HG03066 (cell line): ENCODE results near the gene KDM3A.

Experiments
- ATAC-seq: cut with Tn5 transposase; IDR thresholded peaks from one replicate; pipeline ENCODE4 v1.9.1; 2021; ENCODE audit warnings: low read depth; ENCODE audit not compliant: unreplicated experiment

Gene KDM3A

DNA sequence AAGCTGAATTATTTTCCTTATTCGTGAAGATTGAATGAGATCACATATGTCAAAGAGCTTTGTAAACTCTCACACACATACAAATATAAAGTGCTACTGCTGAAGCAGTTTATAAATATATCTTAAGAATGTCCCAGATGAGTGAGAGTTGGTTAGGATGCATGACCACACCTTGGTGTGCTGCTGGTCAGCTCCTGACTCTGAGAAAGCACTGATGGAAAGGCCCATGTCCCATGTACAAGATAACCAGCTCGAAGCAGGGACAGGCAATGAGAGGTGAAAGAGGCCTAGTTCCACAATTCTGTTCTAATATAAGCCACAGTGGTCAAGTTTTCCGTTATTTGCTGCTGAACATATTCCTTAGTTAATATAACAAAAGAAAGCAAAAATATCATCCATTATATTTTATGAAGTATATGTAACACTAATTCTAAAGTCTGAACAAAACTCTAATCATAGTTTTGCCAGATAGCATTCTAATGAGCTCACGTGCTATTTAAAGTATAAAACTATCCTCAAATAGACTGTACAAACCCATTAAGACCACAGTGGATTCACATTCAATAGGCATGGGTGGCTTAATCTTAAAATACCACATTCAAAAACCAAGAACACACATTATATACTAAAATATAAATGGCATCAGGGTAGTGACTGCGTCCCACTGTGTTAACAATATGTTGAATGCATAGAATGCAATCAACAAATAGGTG, 72.9 kb downstream of the KDM3A start:
- ATAC-seq: no peak

DNA sequence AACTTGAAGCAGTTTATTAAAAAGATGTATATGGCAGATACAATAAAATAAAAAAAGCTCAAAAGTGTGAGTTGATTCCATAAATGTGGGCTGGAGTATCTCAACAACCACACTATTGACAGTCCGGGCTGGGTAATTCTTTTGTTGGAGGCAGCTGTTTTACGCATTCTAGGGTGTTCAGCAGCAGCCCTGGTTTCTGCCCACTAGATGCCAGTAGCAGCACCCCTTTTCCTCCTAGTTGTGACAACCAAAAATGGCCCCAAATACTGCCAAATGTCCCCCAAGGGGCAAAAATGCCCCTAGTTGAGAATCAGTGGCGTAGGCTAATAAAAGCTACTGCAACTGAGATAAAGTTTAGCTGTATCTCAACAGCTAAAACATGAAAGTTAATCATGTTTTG, 77.3 kb downstream of the KDM3A start:
- no peak for ATAC-seq

DNA sequence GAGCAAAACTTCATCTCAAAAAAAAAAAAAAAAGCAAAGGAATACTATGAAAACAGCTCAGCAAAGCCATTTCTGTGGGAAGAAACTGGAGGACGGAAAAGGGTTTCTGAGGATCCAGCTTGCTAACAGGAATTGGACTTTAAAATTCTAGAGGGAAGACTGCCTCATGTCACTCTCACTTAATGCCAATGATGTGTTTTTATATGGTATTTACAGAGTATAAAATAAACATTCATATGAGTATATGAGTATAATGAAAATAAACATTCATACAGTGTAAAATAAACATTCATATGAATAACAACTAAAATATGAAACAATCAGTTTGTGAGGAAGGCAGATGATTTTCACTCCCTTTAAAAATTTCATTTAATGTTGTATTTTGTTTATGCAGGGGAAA, 78.2 kb downstream of the KDM3A start:
- ATAC-seq: no peak

DNA sequence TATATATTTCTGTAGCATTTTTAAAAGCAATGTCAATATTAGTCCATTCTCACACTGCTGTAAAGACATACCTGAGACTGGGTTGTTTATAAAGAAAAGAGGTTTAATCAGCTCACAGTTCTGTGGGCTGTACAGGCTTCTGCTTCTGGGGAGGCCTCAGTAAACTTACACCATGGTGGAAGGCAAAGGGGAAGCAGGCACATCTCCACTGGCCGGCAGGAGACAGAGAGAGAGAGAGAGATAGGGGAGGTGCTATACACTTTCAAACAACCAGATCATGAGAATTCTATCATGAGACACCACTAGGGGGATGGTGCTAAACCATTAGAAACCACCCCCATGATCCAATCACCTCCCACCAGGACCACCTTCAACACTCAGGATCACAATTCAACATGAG, 79.0 kb downstream of the KDM3A start:
- ATAC-seq: no peak

DNA sequence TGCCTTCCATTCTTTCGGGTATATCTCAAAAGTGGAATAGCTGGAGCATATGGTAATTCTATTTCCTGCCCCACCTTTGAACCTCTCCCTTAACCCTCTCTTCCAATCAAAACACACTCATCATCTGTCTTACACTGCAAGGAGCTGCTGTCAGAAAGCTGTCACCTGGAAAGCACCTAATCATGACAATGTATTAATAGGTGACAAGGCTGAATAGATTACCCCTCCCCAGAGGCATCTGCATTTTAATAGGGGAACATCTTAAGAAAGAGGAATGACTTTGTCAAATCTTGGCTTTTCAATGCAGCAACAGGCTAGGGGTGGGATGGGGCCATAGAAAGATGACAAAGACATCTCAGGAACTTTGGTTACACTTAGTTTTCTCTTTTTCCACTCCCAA, 80.8 kb downstream of the KDM3A start:
- no peak for ATAC-seq

DNA sequence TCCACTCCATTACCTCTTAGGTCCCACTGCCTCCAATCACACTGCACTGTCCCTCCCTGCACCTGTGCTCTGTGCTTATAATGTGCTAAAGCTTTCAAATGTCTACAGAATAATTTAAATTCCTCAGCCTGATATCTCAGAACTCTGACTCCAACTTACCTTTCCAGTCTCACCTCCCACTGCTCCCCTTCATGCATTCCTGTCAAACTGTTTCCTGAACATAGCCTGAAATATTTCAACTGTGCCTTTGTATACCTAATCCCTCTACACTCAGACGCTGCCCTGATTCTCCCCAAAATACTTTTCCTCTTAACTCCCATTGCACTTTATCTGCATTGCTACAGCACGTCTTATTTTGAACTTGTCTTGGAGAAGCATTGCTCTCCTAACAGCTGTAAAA, 81.5 kb downstream of the KDM3A start:
- ATAC-seq: no peak

DNA sequence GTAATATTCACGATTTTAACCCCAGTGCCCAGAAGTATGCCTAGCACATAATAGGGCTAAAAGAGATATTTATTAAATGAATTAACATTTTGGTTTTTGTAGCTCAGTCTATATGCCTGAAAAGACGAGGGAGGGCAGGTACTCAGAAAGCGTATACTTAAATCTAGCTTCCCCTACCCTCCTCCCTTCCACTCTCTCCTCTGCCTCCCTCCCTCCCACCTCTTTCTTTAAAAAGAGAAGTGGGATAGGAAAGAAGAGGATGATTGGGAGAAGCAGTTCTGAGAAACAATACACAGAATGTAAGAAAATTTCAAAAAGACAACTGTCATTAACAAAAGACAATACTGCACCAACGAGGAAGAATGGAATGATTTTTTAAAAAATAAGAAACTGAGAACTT, 82.3 kb downstream of the KDM3A start:
- ATAC-seq: no peak

DNA sequence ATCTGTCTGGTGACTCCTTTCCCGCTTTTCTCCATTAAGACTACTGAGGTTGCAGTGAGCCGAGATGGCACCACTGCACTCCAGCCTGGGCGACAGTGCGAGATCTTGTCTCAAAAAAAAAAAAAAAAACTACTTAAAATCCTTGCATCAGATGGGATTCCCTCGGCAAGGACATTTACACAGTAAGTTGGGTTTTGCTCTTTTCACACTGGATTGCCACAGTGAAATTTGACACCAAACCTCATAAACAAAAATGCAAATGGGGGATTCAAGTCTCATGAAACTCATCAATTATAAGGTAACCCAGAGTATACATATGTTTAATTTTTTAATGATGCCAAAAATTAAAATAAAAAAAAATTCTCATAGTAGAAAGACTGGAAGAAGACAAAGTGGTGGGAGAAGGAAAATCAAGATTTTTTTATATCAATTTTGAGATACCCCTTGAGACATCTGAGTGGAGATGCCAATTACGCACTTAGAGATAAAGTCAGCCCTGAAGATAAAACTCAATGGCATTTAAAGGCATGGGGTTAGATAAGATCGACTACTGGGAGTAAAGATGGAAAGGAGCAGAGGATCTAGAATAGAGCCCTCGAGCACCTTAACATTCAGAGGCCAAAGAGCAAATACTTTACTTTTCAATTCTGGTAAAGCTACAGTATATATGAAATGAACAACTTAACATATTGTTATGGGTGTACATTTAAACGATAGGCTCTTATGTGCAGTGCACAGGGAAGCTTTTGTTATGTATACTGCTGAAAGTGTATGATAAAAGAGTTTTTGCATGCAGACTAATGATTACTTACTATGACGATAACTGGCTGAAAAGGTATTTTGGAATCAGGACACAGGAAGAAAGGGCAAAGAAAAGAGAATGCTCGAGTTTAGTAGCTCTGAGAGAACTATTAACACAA, 84.5 kb downstream of the KDM3A start:
- no peak for ATAC-seq

DNA sequence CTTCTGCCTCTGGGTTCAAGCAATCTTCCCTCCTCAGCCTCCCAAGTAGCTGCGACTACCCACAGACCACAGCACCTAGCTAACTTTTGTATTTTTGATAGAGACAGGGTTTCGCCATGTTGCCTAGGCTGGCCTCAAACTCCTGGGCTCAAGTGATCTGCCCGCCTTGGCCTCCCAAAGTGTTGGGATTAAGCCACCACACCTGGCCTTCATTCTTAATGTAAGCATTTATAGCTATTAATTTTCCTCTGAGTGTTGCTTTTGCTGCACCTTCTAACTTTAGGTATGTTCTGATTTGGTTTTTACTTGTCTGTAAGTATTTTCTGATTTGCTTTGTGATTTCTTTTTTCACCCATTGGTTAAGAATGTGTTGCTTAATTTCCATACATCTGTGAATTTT, 92.4 kb downstream of the KDM3A start:
- ATAC-seq: no peak

DNA sequence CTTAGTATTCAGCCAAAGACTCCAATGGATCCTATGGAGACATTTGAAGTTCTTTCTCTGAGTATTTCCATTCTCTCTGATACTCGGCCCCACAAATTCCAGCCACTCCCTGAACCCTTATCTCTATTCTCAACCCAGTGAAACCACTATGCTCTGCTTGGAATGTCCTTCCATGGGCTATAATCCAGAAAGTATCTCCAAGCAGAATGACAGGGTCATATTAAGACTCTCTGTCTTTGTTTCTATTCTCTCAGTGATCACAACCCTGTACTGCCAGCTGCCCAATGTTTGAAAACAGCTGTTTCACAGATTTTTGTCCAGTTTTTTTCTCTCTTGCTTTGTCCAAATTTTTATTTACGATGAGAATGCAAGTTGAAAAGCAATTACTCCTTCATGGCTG, 100.2 kb downstream of the KDM3A start:
- no peak for ATAC-seq
